HepG2 (cell line): Measurements from ENCODE around the gene RAB36. TPM values are rescaled to one million over a fixed set of nuclear protein-coding genes. Genes with fewer than 3 reads are reported as not detected.

Experiments used
- BRCA1 ChIP-seq: sonication (generic); formaldehyde crosslinking; IDR thresholded peaks from 2 replicates; pipeline ENCODE4 v1.4.0; 2020; ENCODE audit warnings: missing genetic modification reagents
- GATAD1 ChIP-seq: IDR thresholded peaks from 2 replicates; pipeline ENCODE4 v1.6.1; 2016; ENCODE audit warnings: missing genetic modification reagents, missing compliant biosample characterization
- KLF12 ChIP-seq: sonication (generic); formaldehyde crosslinking; IDR thresholded peaks from 2 replicates; pipeline ENCODE4 v1.4.0; 2020; ENCODE audit warnings: missing genetic modification reagents, borderline replicate concordance
- SCMH1 ChIP-seq: sonication (generic); formaldehyde crosslinking; IDR thresholded peaks from 2 replicates; pipeline ENCODE4 v1.9.0; 2021; ENCODE audit warnings: missing genetic modification reagents, mild to moderate bottlenecking, borderline replicate concordance
- ZNF781 ChIP-seq: sonication (generic); formaldehyde crosslinking; IDR thresholded peaks from 2 replicates; pipeline ENCODE4 v1.5.1; 2020; ENCODE audit warnings: borderline replicate concordance, mild to moderate bottlenecking, missing genetic modification reagents; ENCODE audit errors: not compliant biosample characterization
- ZNF883 ChIP-seq: sonication (generic); formaldehyde crosslinking; IDR thresholded peaks from 2 replicates; pipeline ENCODE4 v1.5.1; 2020; ENCODE audit warnings: mild to moderate bottlenecking, missing genetic modification reagents; ENCODE audit errors: not compliant biosample characterization
- polyA plus RNA-seq, 8 experiments: library from polyadenylated mRNA; depleted of rRNA in 3 of 8; stranded (reverse) in 7 of 8; unstranded in 1 of 8; fragments of >200 nt; fragmentation: Illumina TruSeq in 4 of 8; extraction: Trizol in 4 of 8; gene quantifications; 2 replicates each; pipeline versions ENCODE4 v1.2.1 to v1.2.3, GENCODE V29; 2011 to 2016; ENCODE audit warnings: low read depth in 4 of 8, missing spikeins in 1 of 8, mixed read lengths in 1 of 8; ENCODE audit not compliant: insufficient read depth in 1 of 8
- total RNA-seq, 5 experiments: library from RNA; depleted of rRNA; stranded (reverse); fragments of >200 nt; fragmentation: Illumina TruSeq; extraction: Trizol; gene quantifications; 2 replicates each; pipeline ENCODE4 v1.2.3, GENCODE V29; 2016; ENCODE audit warnings: low read depth in 1 of 5
- TF ChIP-seq, protein P1 (sequence below): sonication (generic); formaldehyde crosslinking; IDR thresholded peaks from 2 replicates; pipeline ENCODE4 v1.4.0; 2020; ENCODE audit warnings: low read depth, missing genetic modification reagents
- TF ChIP-seq, protein P2 (sequence below), 2 experiments: IDR thresholded peaks; 2 replicates each; pipeline ENCODE4 v1.6.1; 2011 to 2012; ENCODE audit warnings: low read length in 2 of 2, borderline replicate concordance in 1 of 2, low read depth in 1 of 2, mild to moderate bottlenecking in 1 of 2, moderate library complexity in 1 of 2
- TF ChIP-seq, protein P3 (sequence below): sonication (generic); formaldehyde crosslinking; IDR thresholded peaks from 2 replicates; pipeline ENCODE4 v1.4.0; 2020; ENCODE audit warnings: mild to moderate bottlenecking, missing genetic modification reagents
- TF ChIP-seq, protein P4 (sequence below): sonication (generic); formaldehyde crosslinking; IDR thresholded peaks from 2 replicates; pipeline ENCODE4 v1.4.0; 2020; ENCODE audit warnings: missing genetic modification reagents

RAB36 gene
- total and polyA plus RNA-seq, 2 of the 13 experiments (the other 11 are each of a cell fraction or from before 2014, with no cell fraction given) = 0.24 to 0.86 TPM

DNA sequence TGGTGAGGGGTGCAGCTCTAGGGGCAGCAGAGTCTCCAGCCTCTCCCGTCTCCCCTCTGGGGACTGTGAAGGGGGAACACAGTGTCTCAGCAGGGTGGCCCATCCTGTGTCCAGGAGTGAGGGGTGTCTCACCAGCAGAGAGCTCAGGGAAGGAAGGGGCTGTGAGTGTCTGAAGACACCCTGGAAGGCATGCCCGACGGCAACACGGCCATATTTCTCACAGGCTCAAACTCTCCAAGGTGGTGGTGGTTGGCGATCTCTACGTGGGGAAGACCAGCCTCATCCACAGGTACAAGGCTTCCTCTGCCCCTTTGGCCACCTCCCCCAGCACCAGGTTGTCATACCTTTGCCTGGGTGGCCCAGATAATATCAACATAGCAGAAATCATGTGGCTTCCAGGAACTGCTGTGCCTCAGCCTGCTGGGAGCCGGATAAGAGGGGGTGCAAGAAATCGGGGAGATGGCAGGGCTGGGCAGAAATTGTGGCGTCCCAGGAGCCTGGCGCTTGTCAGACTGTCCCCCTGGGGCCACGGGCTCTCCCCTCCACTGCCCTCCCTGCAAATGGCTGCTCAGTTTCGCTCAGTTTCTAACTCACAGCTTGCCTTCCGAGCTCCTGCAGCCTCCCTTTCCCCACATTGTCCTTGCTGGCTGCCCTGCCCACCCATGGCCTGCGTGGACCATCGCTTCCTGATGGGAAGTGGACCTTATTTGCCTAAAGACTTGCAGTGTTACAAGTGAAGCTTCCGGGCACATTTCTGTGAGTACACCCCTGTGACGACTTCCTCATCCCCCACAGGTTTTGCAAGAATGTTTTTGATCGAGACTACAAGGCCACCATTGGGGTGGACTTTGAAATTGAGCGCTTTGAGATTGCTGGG lies 7.2 kb downstream of the RAB36 start (continued):
- TF ChIP-seq, protein P1, sequence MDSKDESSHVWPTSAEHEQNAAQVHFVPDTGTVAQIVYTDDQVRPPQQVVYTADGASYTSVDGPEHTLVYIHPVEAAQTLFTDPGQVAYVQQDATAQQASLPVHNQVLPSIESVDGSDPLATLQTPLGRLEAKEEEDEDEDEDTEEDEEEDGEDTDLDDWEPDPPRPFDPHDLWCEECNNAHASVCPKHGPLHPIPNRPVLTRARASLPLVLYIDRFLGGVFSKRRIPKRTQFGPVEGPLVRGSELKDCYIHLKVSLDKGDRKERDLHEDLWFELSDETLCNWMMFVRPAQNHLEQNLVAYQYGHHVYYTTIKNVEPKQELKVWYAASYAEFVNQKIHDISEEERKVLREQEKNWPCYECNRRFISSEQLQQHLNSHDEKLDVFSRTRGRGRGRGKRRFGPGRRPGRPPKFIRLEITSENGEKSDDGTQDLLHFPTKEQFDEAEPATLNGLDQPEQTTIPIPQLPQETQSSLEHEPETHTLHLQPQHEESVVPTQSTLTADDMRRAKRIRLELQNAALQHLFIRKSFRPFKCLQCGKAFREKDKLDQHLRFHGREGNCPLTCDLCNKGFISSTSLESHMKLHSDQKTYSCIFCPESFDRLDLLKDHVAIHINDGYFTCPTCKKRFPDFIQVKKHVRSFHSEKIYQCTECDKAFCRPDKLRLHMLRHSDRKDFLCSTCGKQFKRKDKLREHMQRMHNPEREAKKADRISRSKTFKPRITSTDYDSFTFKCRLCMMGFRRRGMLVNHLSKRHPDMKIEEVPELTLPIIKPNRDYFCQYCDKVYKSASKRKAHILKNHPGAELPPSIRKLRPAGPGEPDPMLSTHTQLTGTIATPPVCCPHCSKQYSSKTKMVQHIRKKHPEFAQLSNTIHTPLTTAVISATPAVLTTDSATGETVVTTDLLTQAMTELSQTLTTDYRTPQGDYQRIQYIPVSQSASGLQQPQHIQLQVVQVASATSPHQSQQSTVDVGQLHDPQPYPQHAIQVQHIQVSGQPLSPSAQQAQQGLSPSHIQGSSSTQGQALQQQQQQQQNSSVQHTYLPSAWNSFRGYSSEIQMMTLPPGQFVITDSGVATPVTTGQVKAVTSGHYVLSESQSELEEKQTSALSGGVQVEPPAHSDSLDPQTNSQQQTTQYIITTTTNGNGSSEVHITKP (CRISPR knock-in tag) = no peak
- TF ChIP-seq, protein P2, sequence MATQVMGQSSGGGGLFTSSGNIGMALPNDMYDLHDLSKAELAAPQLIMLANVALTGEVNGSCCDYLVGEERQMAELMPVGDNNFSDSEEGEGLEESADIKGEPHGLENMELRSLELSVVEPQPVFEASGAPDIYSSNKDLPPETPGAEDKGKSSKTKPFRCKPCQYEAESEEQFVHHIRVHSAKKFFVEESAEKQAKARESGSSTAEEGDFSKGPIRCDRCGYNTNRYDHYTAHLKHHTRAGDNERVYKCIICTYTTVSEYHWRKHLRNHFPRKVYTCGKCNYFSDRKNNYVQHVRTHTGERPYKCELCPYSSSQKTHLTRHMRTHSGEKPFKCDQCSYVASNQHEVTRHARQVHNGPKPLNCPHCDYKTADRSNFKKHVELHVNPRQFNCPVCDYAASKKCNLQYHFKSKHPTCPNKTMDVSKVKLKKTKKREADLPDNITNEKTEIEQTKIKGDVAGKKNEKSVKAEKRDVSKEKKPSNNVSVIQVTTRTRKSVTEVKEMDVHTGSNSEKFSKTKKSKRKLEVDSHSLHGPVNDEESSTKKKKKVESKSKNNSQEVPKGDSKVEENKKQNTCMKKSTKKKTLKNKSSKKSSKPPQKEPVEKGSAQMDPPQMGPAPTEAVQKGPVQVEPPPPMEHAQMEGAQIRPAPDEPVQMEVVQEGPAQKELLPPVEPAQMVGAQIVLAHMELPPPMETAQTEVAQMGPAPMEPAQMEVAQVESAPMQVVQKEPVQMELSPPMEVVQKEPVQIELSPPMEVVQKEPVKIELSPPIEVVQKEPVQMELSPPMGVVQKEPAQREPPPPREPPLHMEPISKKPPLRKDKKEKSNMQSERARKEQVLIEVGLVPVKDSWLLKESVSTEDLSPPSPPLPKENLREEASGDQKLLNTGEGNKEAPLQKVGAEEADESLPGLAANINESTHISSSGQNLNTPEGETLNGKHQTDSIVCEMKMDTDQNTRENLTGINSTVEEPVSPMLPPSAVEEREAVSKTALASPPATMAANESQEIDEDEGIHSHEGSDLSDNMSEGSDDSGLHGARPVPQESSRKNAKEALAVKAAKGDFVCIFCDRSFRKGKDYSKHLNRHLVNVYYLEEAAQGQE (IDR thresholded peaks at IDR 0.05; ENCODE audit: borderline replicate concordance in 1 of 2, low read depth in 1 of 2, low read length in 2 of 2) = no peak
- TF ChIP-seq ZNF781 (CRISPR knock-in tag) = no peak
- TF ChIP-seq ZNF883 (CRISPR knock-in tag) = no peak
- TF ChIP-seq GATAD1 = peak; percentile 70; the same call in 1 of the 2 replicates
- TF ChIP-seq, protein P3, sequence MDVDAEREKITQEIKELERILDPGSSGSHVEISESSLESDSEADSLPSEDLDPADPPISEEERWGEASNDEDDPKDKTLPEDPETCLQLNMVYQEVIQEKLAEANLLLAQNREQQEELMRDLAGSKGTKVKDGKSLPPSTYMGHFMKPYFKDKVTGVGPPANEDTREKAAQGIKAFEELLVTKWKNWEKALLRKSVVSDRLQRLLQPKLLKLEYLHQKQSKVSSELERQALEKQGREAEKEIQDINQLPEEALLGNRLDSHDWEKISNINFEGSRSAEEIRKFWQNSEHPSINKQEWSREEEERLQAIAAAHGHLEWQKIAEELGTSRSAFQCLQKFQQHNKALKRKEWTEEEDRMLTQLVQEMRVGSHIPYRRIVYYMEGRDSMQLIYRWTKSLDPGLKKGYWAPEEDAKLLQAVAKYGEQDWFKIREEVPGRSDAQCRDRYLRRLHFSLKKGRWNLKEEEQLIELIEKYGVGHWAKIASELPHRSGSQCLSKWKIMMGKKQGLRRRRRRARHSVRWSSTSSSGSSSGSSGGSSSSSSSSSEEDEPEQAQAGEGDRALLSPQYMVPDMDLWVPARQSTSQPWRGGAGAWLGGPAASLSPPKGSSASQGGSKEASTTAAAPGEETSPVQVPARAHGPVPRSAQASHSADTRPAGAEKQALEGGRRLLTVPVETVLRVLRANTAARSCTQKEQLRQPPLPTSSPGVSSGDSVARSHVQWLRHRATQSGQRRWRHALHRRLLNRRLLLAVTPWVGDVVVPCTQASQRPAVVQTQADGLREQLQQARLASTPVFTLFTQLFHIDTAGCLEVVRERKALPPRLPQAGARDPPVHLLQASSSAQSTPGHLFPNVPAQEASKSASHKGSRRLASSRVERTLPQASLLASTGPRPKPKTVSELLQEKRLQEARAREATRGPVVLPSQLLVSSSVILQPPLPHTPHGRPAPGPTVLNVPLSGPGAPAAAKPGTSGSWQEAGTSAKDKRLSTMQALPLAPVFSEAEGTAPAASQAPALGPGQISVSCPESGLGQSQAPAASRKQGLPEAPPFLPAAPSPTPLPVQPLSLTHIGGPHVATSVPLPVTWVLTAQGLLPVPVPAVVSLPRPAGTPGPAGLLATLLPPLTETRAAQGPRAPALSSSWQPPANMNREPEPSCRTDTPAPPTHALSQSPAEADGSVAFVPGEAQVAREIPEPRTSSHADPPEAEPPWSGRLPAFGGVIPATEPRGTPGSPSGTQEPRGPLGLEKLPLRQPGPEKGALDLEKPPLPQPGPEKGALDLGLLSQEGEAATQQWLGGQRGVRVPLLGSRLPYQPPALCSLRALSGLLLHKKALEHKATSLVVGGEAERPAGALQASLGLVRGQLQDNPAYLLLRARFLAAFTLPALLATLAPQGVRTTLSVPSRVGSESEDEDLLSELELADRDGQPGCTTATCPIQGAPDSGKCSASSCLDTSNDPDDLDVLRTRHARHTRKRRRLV (CRISPR knock-in tag) = no peak
- no peak for TF ChIP-seq SCMH1 (CRISPR knock-in tag)
- TF ChIP-seq BRCA1 = no peak
- TF ChIP-seq KLF12 (CRISPR knock-in tag) = no peak
- TF ChIP-seq, protein P4, sequence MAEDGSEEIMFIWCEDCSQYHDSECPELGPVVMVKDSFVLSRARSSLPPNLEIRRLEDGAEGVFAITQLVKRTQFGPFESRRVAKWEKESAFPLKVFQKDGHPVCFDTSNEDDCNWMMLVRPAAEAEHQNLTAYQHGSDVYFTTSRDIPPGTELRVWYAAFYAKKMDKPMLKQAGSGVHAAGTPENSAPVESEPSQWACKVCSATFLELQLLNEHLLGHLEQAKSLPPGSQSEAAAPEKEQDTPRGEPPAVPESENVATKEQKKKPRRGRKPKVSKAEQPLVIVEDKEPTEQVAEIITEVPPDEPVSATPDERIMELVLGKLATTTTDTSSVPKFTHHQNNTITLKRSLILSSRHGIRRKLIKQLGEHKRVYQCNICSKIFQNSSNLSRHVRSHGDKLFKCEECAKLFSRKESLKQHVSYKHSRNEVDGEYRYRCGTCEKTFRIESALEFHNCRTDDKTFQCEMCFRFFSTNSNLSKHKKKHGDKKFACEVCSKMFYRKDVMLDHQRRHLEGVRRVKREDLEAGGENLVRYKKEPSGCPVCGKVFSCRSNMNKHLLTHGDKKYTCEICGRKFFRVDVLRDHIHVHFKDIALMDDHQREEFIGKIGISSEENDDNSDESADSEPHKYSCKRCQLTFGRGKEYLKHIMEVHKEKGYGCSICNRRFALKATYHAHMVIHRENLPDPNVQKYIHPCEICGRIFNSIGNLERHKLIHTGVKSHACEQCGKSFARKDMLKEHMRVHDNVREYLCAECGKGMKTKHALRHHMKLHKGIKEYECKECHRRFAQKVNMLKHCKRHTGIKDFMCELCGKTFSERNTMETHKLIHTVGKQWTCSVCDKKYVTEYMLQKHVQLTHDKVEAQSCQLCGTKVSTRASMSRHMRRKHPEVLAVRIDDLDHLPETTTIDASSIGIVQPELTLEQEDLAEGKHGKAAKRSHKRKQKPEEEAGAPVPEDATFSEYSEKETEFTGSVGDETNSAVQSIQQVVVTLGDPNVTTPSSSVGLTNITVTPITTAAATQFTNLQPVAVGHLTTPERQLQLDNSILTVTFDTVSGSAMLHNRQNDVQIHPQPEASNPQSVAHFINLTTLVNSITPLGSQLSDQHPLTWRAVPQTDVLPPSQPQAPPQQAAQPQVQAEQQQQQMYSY = no peak
